Right ventricle myocardium inferior (tissue), 1 donor: ENCODE measurements around the gene ST6GAL1. TPM values are rescaled to one million over a fixed set of nuclear protein-coding genes. Genes with fewer than 3 reads are reported as not detected.
"Not testable (repeated sequence)": the region's sequence is repeated elsewhere in the genome, so short reads cannot be mapped to it uniquely, and the experiment has no call there.

Experiments used
- ATAC-seq: fragments of 200-7000 bp; cut with Tn5 transposase; one replicate; pipeline ENCODE4 v1.9.1; 2020; ENCODE audit warnings: mild to moderate bottlenecking, moderate library complexity
- DNase-seq: peaks from one replicate; pipeline ENCODE4 v3.0.0; 2021; ENCODE audit errors: missing footprints
- intact Hi-C: fragments of 100-400 bp; cut with DNase I; formaldehyde crosslinking; loops from one replicate; pipeline ENCODE4 v1.11.0; 2022
- total RNA-seq: library from RNA; stranded (reverse); fragmentation: NEBNext Ultra II Directional; extraction: Animal tissue kit (Norgen Biotek cat#: 25700); gene quantifications from one replicate; pipeline ENCODE4 v1.2.1, GENCODE V29; 2021
- donor health status: DM: no; HTN: yes; CAD: no; lungs with severe emphysema.

Gene ST6GAL1
- total RNA-seq, 1 donor from 2014 or later: 77.1 TPM

- DNase-seq: no peak
- ATAC-seq: no peak
- intact Hi-C loops: no loop called here
Measured at GRCh38 chr3:187051066-187051465, 120.7 kb downstream of the ST6GAL1 start.

GRCh38 chr3:187051724-187052366, 121.5 kb downstream of the ST6GAL1 start:
- no peak for DNase-seq
- intact Hi-C loops: no loop called here
- peak; percentile 48 for ATAC-seq

DNA sequence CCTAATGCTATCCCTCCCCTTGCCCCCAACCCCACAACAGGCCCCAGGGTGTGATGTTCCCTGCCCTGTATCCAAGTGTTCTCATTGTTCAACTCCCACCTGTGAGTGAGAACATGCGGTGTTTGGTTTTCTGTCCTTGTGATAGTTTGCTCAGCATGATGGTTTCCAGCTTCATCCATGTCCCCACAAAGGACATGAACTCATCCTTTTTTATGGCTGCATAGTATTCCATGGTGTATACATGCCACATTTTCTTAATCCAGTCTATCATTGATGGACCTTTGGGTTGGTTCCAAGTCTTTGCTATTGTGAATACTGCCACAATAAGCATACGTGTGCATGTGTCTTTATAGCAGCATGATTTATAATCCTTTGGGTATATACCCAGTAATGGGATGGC, 122.1 kb downstream of the ST6GAL1 start:
- intact Hi-C loops, DNase-seq, ATAC-seq: not testable (repeated sequence)

DNA sequence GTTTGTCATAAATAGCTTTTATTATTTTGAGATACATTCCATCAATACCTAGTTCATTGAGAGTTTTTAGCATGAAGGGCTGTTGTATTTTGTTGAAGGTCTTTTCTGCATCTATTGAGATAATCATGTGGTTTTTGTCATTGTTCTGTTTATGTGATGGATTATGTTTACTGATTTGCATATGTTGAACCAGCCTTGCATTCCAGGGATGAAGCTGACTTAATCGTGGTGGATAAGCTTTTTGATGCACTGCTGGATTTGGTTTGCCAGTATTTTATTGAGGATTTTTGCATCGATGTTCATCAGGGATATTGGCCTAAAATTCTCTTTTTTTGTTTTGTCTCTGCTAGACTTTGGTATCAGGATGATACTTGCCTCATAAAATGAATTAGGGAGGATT, 124.1 kb downstream of the ST6GAL1 start:
- intact Hi-C loops, ATAC-seq, DNase-seq: not testable (repeated sequence)

- not testable (repeated sequence) for ATAC-seq, DNase-seq
Measured at GRCh38 chr3:187057803-187058202, 127.5 kb downstream of the ST6GAL1 start.

GRCh38 chr3:187061748-187062147, 131.4 kb downstream of the ST6GAL1 start:
- intact Hi-C loops: no loop called here
- DNase-seq: no peak
- no peak for ATAC-seq

More at GRCh38 chr3:187057803-187058202, 127.5 kb downstream of the ST6GAL1 start:
- intact Hi-C loops: not testable (repeated sequence)

DNA sequence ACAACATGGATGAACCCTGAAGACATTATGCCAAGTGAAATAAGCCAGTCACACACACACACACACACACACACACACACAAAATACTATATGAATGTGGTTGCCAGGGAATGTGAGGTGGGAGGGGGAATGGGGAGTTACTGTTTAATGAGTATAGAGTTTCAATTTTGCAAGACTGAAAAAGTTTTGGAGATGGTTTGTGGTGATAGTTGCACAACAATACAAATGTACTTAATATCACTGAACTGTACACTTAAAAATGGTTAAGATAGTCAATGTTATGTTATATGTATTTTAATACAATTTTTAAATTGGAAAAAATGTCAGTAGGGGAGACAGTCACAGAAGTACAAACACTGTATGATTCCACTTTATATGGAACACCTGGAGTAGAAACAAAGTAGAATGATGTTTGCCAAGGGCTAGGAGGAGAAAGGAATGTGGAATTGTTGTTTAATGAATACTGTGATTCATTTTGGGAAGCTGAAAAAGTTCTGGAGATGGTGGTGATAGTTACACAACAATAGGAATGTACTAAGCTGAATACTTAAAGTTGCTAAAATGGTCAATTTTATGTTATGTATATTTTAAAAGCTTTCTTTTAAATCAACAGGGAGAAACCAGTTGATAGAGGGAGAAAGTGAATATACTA, 132.3 kb downstream of the ST6GAL1 start:
- ATAC-seq (no peak), DNase-seq (no peak)
- intact Hi-C loops: no loop called here

- ATAC-seq (no peak), DNase-seq (no peak)
- intact Hi-C loops: no loop called here
Measured at GRCh38 chr3:187063286-187064121, 133.2 kb downstream of the ST6GAL1 start.

DNA sequence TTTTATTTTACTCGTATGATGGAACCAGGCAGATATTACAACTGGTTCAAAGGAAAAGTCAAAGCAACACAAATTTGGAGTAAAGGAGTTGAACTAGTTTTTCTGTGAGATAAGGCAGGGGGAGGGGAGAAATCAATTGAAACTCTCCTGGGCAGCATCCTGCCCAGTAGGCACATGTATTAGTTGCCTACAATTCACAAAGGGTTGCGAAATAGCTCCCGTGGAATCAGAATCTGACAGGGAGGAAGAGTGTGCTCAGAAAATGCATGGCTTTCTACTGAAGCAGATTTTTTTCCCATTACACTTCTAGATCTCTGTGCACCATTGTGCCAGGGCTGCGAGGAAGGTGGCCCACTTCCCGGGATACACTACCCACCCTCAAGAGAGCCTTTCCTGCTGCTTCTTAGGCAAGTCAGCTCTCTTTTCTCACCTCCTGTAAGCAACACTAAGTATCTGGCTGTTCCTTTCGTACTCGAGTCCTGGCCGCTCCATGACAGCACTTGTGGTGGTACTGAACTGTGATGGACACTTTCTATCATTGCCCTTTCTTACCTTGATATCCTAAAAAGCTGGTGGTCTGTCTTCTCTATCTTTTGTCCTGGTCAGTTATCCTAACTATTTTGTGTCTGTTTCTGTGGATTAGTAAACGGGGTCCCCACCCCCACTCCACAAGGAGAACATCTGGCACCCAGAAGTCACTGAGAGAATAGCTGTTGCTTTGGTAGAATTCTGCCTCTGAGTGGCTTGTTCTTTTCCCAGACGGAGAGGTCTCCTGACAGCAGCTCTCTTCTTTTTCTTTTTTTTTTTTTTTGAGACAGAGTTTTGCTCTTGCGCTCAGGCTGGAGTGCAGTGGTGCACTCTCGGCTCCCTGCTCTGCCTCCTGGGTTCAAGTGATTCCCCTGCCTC, 134.1 kb downstream of the ST6GAL1 start:
- intact Hi-C loops: loop anchor here (5.0 kb wide), 1 partner anchor 132 kb away; the partner anchor contains the start of gene ST6GAL1
- ATAC-seq (no peak), DNase-seq (no peak)

GRCh38 chr3:187066228-187066995, 136.1 kb downstream of the ST6GAL1 start:
- DNase-seq (no peak), ATAC-seq (peak; percentile 88)
- intact Hi-C loops: loop anchor here (5.0 kb wide), 1 partner anchor 134 kb away; the partner anchor contains the start of gene ST6GAL1

GRCh38 chr3:187068787-187069186, 138.5 kb downstream of the ST6GAL1 start:
- no peak for ATAC-seq
- DNase-seq: no peak
- intact Hi-C loops: loop anchor here (5.0 kb wide), 1 partner anchor 136 kb away; the partner anchor contains the start of gene ST6GAL1

- DNase-seq (no peak), ATAC-seq (no peak)
- intact Hi-C loops: loop anchor here (5.0 kb wide), 1 partner anchor 138 kb away; the partner anchor contains the start of gene ST6GAL1
Measured at GRCh38 chr3:187069857-187070516, 139.7 kb downstream of the ST6GAL1 start.

- DNase-seq: no peak
- intact Hi-C loops: no loop called here
- no peak for ATAC-seq
Measured at GRCh38 chr3:187072102-187072501, 141.8 kb downstream of the ST6GAL1 start.

GRCh38 chr3:187072511-187072910, 142.2 kb downstream of the ST6GAL1 start:
- intact Hi-C loops: no loop called here
- ATAC-seq (no peak), DNase-seq (no peak)

DNA sequence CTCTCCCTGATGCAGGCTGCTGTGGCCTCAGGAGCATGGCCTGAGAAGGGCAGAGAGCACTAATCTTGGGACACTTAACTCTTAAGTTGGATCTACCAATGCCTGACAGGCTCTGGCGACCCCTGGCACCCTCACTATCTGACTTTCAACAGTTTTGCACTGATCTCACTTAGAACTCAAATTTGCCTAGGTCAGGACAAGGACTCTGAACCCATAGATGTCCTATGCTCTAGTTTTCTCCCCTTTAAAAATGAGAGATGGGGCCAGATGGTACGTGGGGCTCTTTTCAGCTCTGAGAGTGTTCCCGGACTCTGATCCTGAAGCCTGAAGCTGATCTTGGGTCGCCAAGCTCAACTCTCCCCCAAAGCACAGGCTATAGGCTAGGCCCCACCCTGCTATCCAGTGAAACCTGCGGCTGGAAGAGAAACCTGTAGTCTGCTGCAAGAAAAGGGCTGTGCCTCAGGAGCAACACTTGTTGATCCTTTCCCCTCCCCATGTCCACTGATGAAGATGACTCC, 143.3 kb downstream of the ST6GAL1 start:
- intact Hi-C loops: no loop called here
- DNase-seq (no peak), ATAC-seq (no peak)

- no peak for ATAC-seq
- intact Hi-C loops: no loop called here
- DNase-seq: no peak
Measured at GRCh38 chr3:187074846-187075245, 144.5 kb downstream of the ST6GAL1 start.

GRCh38 chr3:187076297-187076696, 146.0 kb downstream of the ST6GAL1 start:
- DNase-seq (no peak), ATAC-seq (no peak)
- intact Hi-C loops: no loop called here
